HG02973 (cell line): ENCODE results near the gene GOT1.

Source experiments
- ATAC-seq: cut with Tn5 transposase; IDR thresholded peaks from one replicate; pipeline ENCODE4 v1.9.1; 2021; ENCODE audit warnings: moderate library complexity; ENCODE audit not compliant: unreplicated experiment

Gene GOT1

DNA sequence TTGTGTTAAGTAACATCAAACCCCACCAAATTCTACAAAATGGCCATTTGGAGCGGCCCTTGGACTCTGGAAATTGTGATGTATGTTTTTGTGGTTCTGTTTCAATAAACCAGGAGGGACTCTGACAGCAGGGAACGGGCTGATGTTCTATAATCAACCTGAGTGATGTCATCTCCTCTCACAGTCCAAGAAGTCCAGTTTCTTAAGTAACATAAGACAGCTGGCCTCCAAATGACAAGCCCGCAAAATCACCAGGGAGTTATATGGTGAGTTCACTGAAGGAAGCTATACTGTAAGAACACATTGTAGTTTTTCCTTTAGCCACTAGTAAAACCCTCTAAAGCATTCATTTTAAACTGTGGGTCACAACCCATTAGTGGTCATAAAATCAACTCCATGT is 34.0 kb downstream of the GOT1 start:
- ATAC-seq = no peak

DNA sequence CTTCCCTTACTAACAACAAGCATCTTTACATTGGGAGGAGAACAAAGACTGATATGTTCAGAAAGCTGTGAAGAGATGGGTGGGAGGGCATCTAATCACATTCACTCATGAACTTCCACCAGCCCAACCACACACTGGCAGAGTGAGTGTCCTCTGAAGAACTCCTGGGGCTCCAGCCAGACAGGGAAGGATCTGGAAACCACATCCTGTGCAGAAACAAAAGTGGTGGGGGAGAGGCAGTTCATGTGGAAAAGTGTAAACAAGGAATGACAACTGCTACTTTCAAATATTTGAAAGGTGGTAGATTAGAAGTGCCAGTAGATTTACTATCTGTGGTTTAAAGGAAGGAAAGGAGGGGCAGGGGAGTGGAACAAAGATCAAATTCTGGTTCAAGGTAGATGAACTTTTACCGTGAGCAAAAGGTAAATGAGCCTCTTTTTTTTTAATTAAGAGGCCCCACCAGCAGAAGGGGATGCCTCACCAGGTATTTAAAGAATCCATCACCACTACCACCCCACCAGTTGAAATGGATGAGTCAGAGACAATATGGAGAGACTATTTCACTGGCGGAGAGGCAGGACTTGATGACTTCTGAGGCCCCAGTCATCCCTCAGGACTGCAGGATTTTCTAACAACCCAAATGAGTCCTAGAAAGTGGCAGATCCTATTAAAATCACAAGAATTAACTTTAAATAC is 34.5 kb downstream of the GOT1 start:
- ATAC-seq = no peak

- no peak for ATAC-seq
Observed at GRCh38 chr10:99394761-99395386, 35.5 kb downstream of the GOT1 start.

- ATAC-seq = no peak
Observed at GRCh38 chr10:99394256-99394655, 36.2 kb downstream of the GOT1 start.

DNA sequence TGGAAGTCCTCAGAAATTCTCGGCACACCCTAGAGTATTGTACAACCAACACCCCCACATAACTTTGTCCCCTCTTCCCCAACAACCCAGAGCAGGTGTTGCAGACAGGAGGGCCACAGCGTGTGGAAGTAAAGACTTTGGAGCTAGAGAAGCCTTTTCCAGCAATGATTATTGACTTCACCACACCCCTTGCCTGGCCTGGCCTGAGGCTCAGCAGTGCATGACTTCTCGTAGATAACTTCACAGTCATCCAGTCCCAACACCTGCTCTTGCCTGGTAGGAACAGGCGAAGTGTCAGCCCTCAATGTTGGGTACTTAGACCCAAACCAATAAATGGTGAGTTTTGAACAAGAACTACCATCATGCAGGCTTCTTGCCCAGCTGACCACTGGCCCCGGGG is 36.7 kb downstream of the GOT1 start:
- no peak for ATAC-seq

DNA sequence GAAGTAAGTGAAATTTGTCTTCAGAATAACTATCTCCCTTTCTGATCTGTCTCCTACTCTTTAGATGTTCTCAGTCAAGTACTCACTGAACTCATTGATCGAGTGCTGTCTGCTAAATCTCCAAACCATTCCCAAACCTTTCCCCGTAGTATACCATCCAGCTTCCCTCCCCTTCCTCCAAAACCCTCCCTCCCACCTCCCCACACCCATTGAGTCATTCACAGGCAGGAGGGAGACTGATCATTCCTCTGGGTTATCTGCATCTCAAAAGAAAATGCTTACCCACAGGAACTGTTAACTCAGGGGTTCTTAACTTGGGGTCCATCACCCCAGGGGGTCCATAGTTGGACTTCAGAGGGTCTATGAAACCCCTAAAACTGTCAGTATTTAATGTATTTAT is 37.4 kb downstream of the GOT1 start:
- ATAC-seq = no peak

GRCh38 chr10:99391346-99391745 is 39.1 kb downstream of the GOT1 start:
- ATAC-seq = no peak

GRCh38 chr10:99389729-99390480 is 40.5 kb downstream of the GOT1 start:
- no peak for ATAC-seq

GRCh38 chr10:99387541-99387940 is 42.9 kb downstream of the GOT1 start:
- ATAC-seq = no peak

DNA sequence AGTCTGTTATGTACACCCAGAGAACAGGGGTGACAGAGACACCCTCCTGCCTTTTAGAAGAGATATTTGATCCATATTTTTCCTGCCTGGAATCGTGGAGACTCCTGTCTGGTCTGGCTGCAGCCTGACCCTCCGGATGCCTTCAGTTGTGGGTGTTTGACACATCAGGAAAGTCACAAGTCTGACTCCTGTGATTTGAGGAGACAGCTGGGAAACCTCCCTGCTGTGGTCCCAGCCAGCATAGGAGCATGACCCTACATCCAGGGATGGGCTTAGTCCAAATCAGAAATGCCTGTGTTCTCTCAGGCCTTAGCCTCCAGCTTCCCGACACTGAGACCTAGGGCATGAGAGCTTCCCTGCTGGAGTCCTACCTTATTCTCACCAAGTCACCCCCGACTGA is 43.4 kb downstream of the GOT1 start:
- no peak for ATAC-seq

DNA sequence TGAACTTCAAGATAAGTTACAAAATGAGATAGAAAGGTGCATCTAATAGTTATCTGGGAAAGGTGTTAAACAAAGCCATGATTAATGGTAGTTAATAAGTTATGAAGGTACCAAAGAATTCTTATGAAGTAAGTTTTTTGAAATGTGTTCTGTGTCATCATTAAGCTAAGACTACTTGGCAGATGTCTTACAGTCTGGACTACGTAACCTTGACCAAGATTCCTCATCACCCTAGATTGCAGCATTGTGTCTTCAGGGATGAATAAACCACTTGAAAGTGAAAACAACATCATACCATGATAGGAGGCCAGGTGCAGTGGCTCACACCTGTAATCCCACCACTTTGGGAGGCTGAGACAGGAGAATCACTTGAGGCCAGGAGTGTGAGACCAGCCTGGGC is 48.2 kb downstream of the GOT1 start:
- no peak for ATAC-seq

GRCh38 chr10:99375426-99375825 is 55.0 kb downstream of the GOT1 start:
- no peak for ATAC-seq

- ATAC-seq = no peak
Observed at GRCh38 chr10:99374972-99375371, 55.5 kb downstream of the GOT1 start.

- ATAC-seq = no peak
Observed at GRCh38 chr10:99374526-99374925, 55.9 kb downstream of the GOT1 start.

DNA sequence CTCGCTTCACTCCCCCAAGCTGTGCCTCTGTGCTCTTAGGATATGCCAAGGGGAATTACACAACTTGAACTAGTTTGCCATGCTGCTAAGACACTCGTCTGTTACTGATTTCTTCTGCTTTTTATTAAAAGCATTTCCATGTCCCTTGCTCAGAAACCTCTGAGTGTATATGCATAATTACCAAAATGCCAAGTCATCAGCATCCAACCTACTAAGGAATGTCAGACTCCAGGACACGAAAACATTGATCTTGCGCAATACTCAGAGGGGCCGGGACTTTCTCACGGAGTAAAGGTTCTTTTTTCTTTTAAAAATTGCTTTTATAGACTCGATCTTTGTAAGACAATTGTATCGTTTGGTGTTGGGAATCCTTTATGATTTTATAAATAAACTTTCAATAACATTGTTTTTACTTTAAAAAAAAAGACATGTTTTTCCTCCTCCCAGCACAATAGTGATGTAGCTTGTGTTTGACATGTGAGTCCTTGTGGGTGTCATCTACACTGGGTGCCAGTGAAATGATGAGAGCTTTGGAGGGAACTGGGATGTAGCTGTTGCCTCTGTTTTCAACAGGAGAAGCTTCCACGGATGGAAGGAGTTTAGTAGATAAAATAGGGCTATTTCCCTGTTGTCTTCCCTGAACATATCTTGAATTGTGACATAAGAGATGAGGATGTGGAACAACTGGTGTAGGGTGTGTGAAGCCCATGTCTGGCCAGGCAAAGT is 57.7 kb downstream of the GOT1 start:
- ATAC-seq = no peak

DNA sequence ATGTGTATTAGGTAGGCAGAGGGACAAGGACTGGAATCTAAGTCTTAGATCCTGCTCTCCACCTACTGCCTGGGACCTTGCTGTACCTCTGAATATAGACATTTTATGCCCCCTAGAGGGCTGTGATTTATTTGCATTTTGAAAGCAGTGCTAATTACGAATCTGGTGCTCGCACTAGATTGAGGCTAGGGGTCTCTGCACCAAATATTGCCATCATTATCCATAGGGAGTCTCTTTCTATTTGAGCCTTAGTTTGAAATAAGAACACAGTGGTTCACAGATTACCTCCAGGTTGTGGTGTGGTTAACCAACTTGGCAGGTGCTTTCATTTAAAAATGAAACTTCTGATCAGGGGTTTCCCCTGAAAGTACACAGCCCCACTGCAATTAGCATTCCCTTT is 59.4 kb downstream of the GOT1 start:
- ATAC-seq = peak; percentile 88

DNA sequence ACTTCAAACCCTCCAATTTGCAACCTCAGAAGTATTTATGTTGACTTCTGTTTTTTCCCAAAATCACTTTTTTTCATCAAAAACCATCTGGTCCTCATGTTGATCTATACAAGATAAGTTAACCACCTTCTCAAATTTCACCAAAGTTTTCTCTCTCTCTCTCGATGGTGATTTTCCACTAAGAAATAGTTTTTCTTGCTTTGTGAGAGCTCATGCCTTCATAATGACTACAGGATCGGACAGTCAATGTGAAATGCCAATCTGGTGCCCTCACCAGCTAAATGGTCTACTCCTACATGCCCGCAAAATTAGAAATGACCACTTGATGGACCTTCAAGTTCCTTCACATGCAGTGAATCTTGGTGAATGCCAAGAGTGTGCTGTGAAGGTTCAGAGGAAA is 60.9 kb downstream of the GOT1 start:
- ATAC-seq = no peak

GRCh38 chr10:99369126-99369525 is 61.3 kb downstream of the GOT1 start:
- ATAC-seq = no peak

GRCh38 chr10:99368646-99369045 is 61.8 kb downstream of the GOT1 start:
- ATAC-seq = no peak

DNA sequence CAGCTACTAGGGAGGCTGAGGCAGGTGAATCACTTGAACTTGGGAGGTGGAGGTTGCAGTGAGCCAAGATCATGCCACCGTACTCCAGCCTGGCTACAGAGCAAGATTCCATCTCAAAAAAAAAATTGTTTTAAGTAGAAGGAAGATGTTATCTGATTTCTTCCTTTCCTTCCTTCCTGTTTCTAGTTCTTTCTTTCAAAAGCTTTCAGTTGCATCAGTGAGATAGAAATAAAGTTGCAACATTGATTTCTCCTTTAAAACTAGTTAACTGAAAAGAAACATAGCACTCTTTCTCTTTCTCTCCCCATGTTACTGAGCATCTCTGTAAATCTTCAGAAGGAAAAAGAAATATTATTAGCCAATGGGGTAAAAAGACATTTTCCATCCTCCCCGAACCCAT is 63.8 kb downstream of the GOT1 start:
- ATAC-seq = no peak

DNA sequence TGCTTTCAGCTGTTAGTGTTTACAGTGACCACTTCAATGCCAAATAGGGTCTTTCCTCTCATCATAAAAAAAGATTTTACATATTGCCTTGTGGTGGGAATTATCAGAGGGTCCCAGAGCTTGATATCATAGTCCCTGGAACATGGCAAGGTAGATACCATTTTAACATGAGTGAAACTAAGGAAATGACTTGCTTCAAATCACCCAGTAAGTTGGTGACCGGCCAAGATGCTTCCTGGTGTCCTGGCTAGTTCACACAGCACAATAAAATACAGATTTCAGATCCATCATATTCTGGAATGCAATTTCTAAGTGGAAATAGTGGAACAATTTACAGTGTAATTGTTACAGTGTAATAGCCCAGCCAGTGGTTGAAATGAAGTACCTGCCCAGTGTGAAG is 64.7 kb downstream of the GOT1 start:
- ATAC-seq = no peak

GRCh38 chr10:99365311-99365710 is 65.1 kb downstream of the GOT1 start:
- ATAC-seq = no peak
